Measurements from ENCODE around the gene MAL.

Gene MAL

GRCh38 chr2:95052804-95053479, 27.4 kb downstream of the MAL start:
- no peak for TF ChIP-seq CTCF (conservative IDR thresholded peaks at IDR 0.05; ENCODE audit: low read depth, low read length)
- no peak overlapping the region for H3K4me3 ChIP-seq (ENCODE audit: low read depth, low read length)
- no peak for DNase-seq (ENCODE audit: low read depth)

GRCh38 chr2:95053543-95053942, 28.0 kb downstream of the MAL start:
- TF ChIP-seq CTCF (conservative IDR thresholded peaks at IDR 0.05; ENCODE audit: low read depth, low read length): peak; percentile 3
- no peak for DNase-seq (ENCODE audit: low read depth)
- no peak overlapping the region for H3K4me3 ChIP-seq (ENCODE audit: low read depth, low read length)

GRCh38 chr2:95054016-95054415, 28.5 kb downstream of the MAL start:
- TF ChIP-seq CTCF (conservative IDR thresholded peaks at IDR 0.05; ENCODE audit: low read depth, low read length): no peak
- DNase-seq (ENCODE audit: low read depth): no peak
- no peak overlapping the region for H3K4me3 ChIP-seq (ENCODE audit: low read depth, low read length)

- no peak for DNase-seq (ENCODE audit: low read depth)
- TF ChIP-seq CTCF (conservative IDR thresholded peaks at IDR 0.05; ENCODE audit: low read depth, low read length): no peak
- no peak overlapping the region for H3K4me3 ChIP-seq (ENCODE audit: low read depth, low read length)
These were observed 29.8 kb downstream of the MAL start for GRCh38 chr2:95055262-95055661.

GRCh38 chr2:95056044-95056443, 30.5 kb downstream of the MAL start:
- DNase-seq (ENCODE audit: low read depth): no peak
- H3K4me3 ChIP-seq (ENCODE audit: low read depth, low read length): no peak overlapping the region
- TF ChIP-seq CTCF (conservative IDR thresholded peaks at IDR 0.05; ENCODE audit: low read depth, low read length): no peak

- peak; percentile 4 for DNase-seq (ENCODE audit: low read depth)
- TF ChIP-seq CTCF (conservative IDR thresholded peaks at IDR 0.05; ENCODE audit: low read depth, low read length): no peak
- no peak overlapping the region for H3K4me3 ChIP-seq (ENCODE audit: low read depth, low read length)
These were observed 31.3 kb downstream of the MAL start for GRCh38 chr2:95056461-95057459.

All from choroid plexus epithelial cell (primary cell).